ENCODE measurements around the gene ST6GALNAC6.

The ST6GALNAC6 gene

GRCh38 chr9:127930231-127931091 is 31.1 kb upstream of the ST6GALNAC6 start, which contains the start of gene PIP5KL1:
TSS of gene PIP5KL1 (minus strand) at chr9:127930777. CDS start at chr9:127930752, 25 bp downstream.
- H3K27ac ChIP-seq, result peak within 1 kb of the TSS; percentile 50

GRCh38 chr9:127929625-127929979 is 30.2 kb upstream of the ST6GALNAC6 start:
- TF ChIP-seq CTCF (conservative IDR thresholded peaks at IDR 0.05), result no peak
- H3K27ac ChIP-seq, result no peak overlapping the region

More at GRCh38 chr9:127930231-127931091, 31.1 kb upstream of the ST6GALNAC6 start, which contains the start of gene PIP5KL1:
- 0 out of 2 replicates have a peak, but pooled peaks have one; percentile 21 for TF ChIP-seq CTCF (conservative IDR thresholded peaks at IDR 0.05)

- no peak for TF ChIP-seq CTCF (conservative IDR thresholded peaks at IDR 0.05)
- no peak overlapping the region for H3K27ac ChIP-seq
Observed at GRCh38 chr9:127928676-127929624, 29.5 kb upstream of the ST6GALNAC6 start.

GRCh38 chr9:127927988-127928675 is 28.7 kb upstream of the ST6GALNAC6 start:
- TF ChIP-seq CTCF (conservative IDR thresholded peaks at IDR 0.05), result no peak
- H3K27ac ChIP-seq, result peak overlapping the region; percentile 54; the same call in 1 of the 2 replicates

GRCh38 chr9:127927201-127927987 is 28.0 kb upstream of the ST6GALNAC6 start:
- no peak for TF ChIP-seq CTCF (conservative IDR thresholded peaks at IDR 0.05)
- H3K27ac ChIP-seq, result peak overlapping the region; percentile 54; the same call in 1 of the 2 replicates

GRCh38 chr9:127926906-127927200 is 27.4 kb upstream of the ST6GALNAC6 start:
- TF ChIP-seq CTCF (conservative IDR thresholded peaks at IDR 0.05), result no peak
- no peak overlapping the region for H3K27ac ChIP-seq

Measured in VCaP (cell line).